Caco-2 (cell line): ENCODE data around the gene SAMD11. TPM values are rescaled to one million over a fixed set of nuclear protein-coding genes. Genes with fewer than 3 reads are reported as not detected.
A peak's percentile ranks its signal among the peaks of the same experiment; 100 is the strongest.

ENCODE experiments used
- BruUV-seq: library from RNA; stranded (reverse); fragments of 400-500 nt; replicated peaks from 2 replicates; lab custom pipeline; 2021; lab: Mats Ljungman, UMichigan
- CTCF ChIA-PET: fragments of 300-600 bp; sonication (Branson Sonifier 250); formaldehyde crosslinking; loops from one replicate; lab custom pipeline; 2022; ENCODE audit warnings: antibody characterized with exemption; lab: Charles Lee
- POLR2A ChIA-PET: fragments of 300-600 bp; sonication (Branson Sonifier 250); formaldehyde crosslinking; loops from one replicate; lab custom pipeline; 2022; ENCODE audit warnings: antibody characterized with exemption; lab: Charles Lee
- DNase-seq, 2 experiments: peaks; one replicate each; pipeline versions ENCODE4 v3.0.0 to v3.0.0-alpha.2; 2020 to 2022
- H3K27me3 ChIP-seq: replicated peaks from 2 replicates; pipeline ENCODE4 v1.6.0; 2011; ENCODE audit warnings: low read length; ENCODE audit not compliant: control insufficient read depth, insufficient read depth
- H3K36me3 ChIP-seq: 2 replicates; pipeline ENCODE4 v1.5.1; 2011; ENCODE audit warnings: low read length; ENCODE audit not compliant: control insufficient read depth, insufficient read depth
- H3K4me1 ChIP-seq: fragments of 250-450 bp; sonication (Bioruptor Pico); 2 replicates; pipeline ENCODE4 v1.5.1; 2020; ENCODE audit warnings: mild to moderate bottlenecking
- H3K4me3 ChIP-seq: 2 replicates; pipeline ENCODE4 v1.5.1; 2011; ENCODE audit warnings: low read depth, mild to moderate bottlenecking, control low read depth, low read length
- H3K9me3 ChIP-seq: fragments of 250-450 bp; sonication (Bioruptor Pico); 2 replicates; pipeline ENCODE4 v1.5.1; 2020; ENCODE audit warnings: mild to moderate bottlenecking, moderate library complexity
- H3K27ac Mint-ChIP-seq: one replicate; pipeline ENCODE4 v1.8.0; 2022; ENCODE audit warnings: mixed read lengths; ENCODE audit not compliant: unreplicated experiment
- H3K27me3 Mint-ChIP-seq: one replicate; pipeline ENCODE4 v1.8.0; 2022; ENCODE audit warnings: mixed read lengths; ENCODE audit not compliant: insufficient read depth, unreplicated experiment
- H3K36me3 Mint-ChIP-seq: one replicate; pipeline ENCODE4 v1.8.0; 2022; ENCODE audit warnings: mild to moderate bottlenecking, mixed read lengths; ENCODE audit not compliant: insufficient read depth, unreplicated experiment
- H3K4me1 Mint-ChIP-seq: one replicate; pipeline ENCODE4 v1.8.0; 2022; ENCODE audit warnings: low read depth, mixed read lengths; ENCODE audit not compliant: unreplicated experiment
- H3K4me3 Mint-ChIP-seq: one replicate; pipeline ENCODE4 v1.8.0; 2022; ENCODE audit warnings: mild to moderate bottlenecking, moderate library complexity, mixed read lengths; ENCODE audit not compliant: unreplicated experiment
- H3K9me3 Mint-ChIP-seq: one replicate; pipeline ENCODE4 v1.8.0; 2022; ENCODE audit warnings: mixed read lengths; ENCODE audit not compliant: unreplicated experiment
- CTCF ChIP-seq, 2 experiments: fragments of 200-600 bp in 1 of 2; IDR thresholded peaks; 1 replicate in 1 of 2; 2 replicates in 1 of 2; pipeline versions ENCODE4 v1.5.1 to v1.8.0; 2011 to 2022; ENCODE audit warnings: antibody characterized with exemption in 1 of 2, control low read depth in 1 of 2, inconsistent platforms in 1 of 2, low read depth in 1 of 2, low read length in 1 of 2, mild to moderate bottlenecking in 1 of 2, moderate library complexity in 1 of 2; ENCODE audit not compliant: insufficient read depth in 1 of 2, severe bottlenecking in 1 of 2, unreplicated experiment in 1 of 2
- intact Hi-C: fragments of 100-400 bp; cut with micrococcal nuclease; formaldehyde crosslinking; loops from one replicate; pipeline ENCODE4 v1.10.0; 2022; ENCODE audit not compliant: unreplicated experiment
- total RNA-seq: library from RNA; stranded (reverse); gene quantifications from 2 replicates; pipeline ENCODE4 v1.2.3, GENCODE V29; 2022

The SAMD11 gene
- total RNA-seq, 1 experiment from 2014 or later, result 0.54 TPM

GRCh38 chr1:903305-903704, 20.4 kb upstream of the SAMD11 start:
- DNase-seq, result no peak
- Mint-ChIP-seq H3K9me3 (no peaks in the 10 kb centered on the region), H3K4me1 (no peaks in the 10 kb centered on the region), H3K36me3 (no peaks in the 10 kb centered on the region), H3K4me3 (peak overlapping the region; percentile 16), H3K27ac (no peak overlapping the region), H3K27me3 (no peaks in the 10 kb centered on the region)
- H3K4me3 ChIP-seq, result no peak overlapping the region
- no peaks in the 10 kb centered on the region for H3K27me3 ChIP-seq
- ChIA-PET POLR2A (no interaction called here), CTCF (interaction anchor here (1.0 kb wide), 1 partner anchor 35 kb away, joined by 3 read pairs; no protein-coding TSS in a partner anchor)
- no peaks in the 10 kb centered on the region for H3K36me3 ChIP-seq
- TF ChIP-seq CTCF (IDR thresholded peaks at IDR 0.05; ENCODE audit: insufficient read depth in 1 of 2, low read depth in 1 of 2, low read length in 1 of 2, severe bottlenecking in 1 of 2, unreplicated experiment in 1 of 2), result no peak
- H3K4me1 ChIP-seq, result no peaks in the 10 kb centered on the region
- intact Hi-C loops, result loop anchor here (5.0 kb wide), 1 partner anchor 34 kb away; no protein-coding TSS in a partner anchor
- BruUV-seq, result no TSS peak
- H3K9me3 ChIP-seq, result no peaks in the 10 kb centered on the region

DNA sequence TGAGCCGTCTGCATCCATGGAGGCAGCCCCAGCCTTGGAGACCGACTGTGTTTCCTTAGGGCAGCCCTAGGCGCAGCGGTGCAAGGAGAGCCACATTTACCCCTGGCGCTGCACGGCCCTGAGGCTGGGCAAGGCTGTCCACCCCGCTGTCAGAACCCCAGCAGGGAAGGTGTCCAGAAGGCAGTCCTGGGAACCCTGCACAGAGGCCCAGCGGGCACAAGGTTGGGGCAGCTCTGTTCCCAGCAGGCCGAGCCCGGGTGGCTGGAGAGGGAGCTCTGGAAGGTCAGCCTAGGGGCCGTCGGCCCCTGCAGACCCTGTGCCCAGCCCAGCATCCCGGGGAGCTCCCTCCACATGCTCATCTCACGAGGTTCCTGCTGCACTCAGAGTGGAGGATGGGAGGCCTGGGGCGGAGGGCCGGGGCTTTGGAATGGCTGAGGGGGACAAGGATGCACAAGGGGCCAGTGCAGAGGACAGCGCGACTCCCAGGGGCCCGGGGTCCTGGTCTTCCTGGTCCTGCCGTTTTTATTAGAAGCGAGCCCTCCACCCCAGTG, 19.9 kb upstream of the SAMD11 start:
- DNase-seq, result no peak
- no peaks in the 10 kb centered on the region for H3K27me3 Mint-ChIP-seq

More for the DNA sequence above, 19.9 kb upstream of the SAMD11 start:
- no peaks in the 10 kb centered on the region for H3K36me3 ChIP-seq
- no peaks in the 10 kb centered on the region for H3K4me1 Mint-ChIP-seq
- H3K9me3 ChIP-seq, result no peaks in the 10 kb centered on the region
- H3K9me3 Mint-ChIP-seq, result no peaks in the 10 kb centered on the region
- intact Hi-C loops, result loop anchor here (5.0 kb wide), 1 partner anchor 34 kb away; no protein-coding TSS in a partner anchor
- H3K27me3 ChIP-seq, result no peaks in the 10 kb centered on the region
- peak overlapping the region; percentile 35; the same call in 1 of the 2 replicates for H3K4me3 ChIP-seq
- no peaks in the 10 kb centered on the region for H3K36me3 Mint-ChIP-seq
- no peak for TF ChIP-seq CTCF (IDR thresholded peaks at IDR 0.05; ENCODE audit: insufficient read depth in 1 of 2, low read depth in 1 of 2, low read length in 1 of 2, severe bottlenecking in 1 of 2, unreplicated experiment in 1 of 2)
- POLR2A ChIA-PET, result no interaction called here
- H3K27ac Mint-ChIP-seq, result no peak overlapping the region
- peak overlapping the region; percentile 72 for H3K4me3 Mint-ChIP-seq
- no TSS peak for BruUV-seq
- CTCF ChIA-PET, result interaction anchor here (1.0 kb wide), 1 partner anchor 34 kb away, joined by 3 read pairs; no protein-coding TSS in a partner anchor
- no peaks in the 10 kb centered on the region for H3K4me1 ChIP-seq
